ENCODE results near the gene ZNF664.

DNA sequence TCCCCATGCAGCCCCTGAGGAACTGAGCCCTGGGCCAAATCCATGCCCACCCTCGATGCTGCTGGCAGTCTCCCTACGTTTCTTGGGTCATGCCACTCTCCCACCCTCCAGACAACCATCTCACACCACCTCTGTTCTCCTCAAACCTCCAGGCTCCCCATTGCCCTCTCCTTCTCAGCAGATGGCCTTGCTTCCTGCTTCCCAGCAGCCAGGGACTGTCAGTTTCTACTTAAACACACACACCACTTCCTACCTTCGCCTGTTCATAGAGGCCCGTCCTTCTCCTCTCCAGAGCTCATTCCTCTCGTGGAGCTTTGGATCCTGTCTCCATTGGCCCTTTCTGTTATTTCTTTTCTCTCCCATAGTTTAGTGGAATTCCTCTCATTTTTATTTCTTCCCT is 27.1 kb downstream of the ZNF664 start:
- TF ChIP-seq, protein P1, sequence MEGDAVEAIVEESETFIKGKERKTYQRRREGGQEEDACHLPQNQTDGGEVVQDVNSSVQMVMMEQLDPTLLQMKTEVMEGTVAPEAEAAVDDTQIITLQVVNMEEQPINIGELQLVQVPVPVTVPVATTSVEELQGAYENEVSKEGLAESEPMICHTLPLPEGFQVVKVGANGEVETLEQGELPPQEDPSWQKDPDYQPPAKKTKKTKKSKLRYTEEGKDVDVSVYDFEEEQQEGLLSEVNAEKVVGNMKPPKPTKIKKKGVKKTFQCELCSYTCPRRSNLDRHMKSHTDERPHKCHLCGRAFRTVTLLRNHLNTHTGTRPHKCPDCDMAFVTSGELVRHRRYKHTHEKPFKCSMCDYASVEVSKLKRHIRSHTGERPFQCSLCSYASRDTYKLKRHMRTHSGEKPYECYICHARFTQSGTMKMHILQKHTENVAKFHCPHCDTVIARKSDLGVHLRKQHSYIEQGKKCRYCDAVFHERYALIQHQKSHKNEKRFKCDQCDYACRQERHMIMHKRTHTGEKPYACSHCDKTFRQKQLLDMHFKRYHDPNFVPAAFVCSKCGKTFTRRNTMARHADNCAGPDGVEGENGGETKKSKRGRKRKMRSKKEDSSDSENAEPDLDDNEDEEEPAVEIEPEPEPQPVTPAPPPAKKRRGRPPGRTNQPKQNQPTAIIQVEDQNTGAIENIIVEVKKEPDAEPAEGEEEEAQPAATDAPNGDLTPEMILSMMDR (IDR thresholded peaks at IDR 0.05), result no peak
- no peak for TF ChIP-seq POLR2A (IDR thresholded peaks at IDR 0.05)

Data from esophagus squamous epithelium (tissue), 4 donors.